GM19025 (cell line): ENCODE measurements around the gene POFUT2.
"Not testable (repeated sequence)": the region's sequence is repeated elsewhere in the genome, so short reads cannot be mapped to it uniquely, and the experiment has no call there.

Experiments used
- ATAC-seq: cut with Tn5 transposase; IDR thresholded peaks from one replicate; pipeline ENCODE4 v1.9.1; 2021; ENCODE audit warnings: mild to moderate bottlenecking, low read depth, moderate library complexity; ENCODE audit not compliant: unreplicated experiment

The POFUT2 gene

DNA sequence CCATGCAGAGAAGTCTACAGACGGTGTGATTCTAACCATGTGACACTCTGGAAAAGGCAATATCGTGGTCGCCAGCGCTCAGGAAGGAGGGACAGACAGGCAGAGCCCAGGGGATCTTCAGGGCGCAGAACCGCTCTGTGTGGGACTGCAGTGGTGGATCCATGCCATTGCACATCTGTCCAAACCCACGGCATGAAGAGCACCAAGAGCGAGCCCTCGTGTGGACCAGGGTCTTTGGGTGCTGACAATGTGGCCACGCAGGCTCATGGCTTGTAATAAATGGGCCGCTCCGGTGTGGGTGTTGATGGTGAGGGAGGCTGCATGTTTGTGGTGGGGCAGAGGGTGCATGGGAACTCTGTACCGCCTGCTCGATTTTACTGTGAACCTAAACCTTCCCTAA, 25.3 kb upstream of the POFUT2 start:
- ATAC-seq, result no peak

GRCh38 chr21:45312296-45312695, 24.6 kb upstream of the POFUT2 start:
- no peak for ATAC-seq

GRCh38 chr21:45310459-45310858, 22.8 kb upstream of the POFUT2 start:
- ATAC-seq, result no peak

- no peak for ATAC-seq
These were observed 22.3 kb upstream of the POFUT2 start for GRCh38 chr21:45309987-45310381.

GRCh38 chr21:45309069-45309986, 21.6 kb upstream of the POFUT2 start:
- no peak for ATAC-seq

GRCh38 chr21:45308194-45309068, 20.7 kb upstream of the POFUT2 start:
- ATAC-seq, result no peak

DNA sequence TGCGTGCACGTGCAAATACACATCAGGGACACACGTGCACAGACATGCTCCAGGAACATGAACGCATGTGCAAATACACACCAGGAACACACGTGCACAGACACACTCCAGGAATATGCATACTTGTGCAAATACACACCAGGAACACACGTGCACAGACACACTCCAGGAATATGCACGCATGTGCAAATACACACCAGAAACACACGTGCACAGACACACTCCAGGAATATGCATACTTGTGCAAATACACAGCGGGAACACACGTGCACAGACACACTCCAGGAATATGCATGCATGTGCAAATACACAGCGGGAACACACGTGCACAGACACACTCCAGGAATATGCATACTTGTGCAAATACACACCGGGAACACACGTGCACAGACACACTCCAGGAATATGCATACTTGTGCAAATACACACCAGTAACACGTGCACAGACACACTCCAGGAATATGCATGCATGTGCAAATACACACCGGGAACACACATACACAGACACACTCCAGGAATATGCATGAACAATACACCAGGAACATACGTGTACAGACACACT, 20.0 kb upstream of the POFUT2 start:
- ATAC-seq, result not testable (repeated sequence)

GRCh38 chr21:45306832-45307571, 19.3 kb upstream of the POFUT2 start:
- no peak for ATAC-seq

DNA sequence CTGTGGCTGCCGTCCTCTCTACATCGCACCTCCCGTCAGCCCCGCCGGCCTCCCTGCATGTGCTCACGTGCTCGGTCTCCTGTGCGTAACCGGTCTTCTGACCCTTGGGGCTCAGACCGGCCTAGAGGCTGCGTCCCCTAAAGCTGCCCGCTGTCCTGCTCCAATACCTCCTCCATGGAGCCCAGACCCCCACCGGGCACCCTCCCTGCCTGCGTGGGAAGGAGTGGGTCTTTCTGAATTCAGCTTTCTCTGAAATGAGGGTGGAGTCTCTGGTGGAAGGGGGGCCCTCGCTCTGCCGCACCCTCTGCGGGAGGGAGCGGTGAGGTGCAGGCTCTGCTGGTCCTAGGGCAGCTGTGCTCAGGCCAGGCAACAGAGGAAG, 18.7 kb upstream of the POFUT2 start:
- no peak for ATAC-seq

- ATAC-seq, result no peak
These were observed 18.1 kb upstream of the POFUT2 start for GRCh38 chr21:45305836-45306235.

DNA sequence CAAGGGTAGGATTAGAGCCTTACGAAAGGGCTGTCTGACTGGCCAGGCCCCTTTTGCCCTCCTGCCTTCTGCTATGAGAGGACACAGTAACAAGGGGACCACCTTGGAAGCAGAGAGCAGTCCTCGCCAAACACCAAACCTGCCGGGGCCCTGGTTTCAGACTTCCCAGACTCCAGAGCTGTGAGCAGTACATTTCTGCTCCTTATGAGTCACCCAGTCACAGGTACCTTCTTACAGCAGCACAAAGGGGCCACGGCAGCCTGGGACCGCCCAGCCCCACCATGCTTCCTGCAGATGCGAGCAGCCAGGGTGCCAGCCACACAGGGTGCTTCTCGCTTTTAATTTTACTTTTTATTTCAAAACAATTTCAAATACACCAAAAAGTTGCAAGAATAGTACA, 17.2 kb upstream of the POFUT2 start:
- ATAC-seq, result no peak

DNA sequence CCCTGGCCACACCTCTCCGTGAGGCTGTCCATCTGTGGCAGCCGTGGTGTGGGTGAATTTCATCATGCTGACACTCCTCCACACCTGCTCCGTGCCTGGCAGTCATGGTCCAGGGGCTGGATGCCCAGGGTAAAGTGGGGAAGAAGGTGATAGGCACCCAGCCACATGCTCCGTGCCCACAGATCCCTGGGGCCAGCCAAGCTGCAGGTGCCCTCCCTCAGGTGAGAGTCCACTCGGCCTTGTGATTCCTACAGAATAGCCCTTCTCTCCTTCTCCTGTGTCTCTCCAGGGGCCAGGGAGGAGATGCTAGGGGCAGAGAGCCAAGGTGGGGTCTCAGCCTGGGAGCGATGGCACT, 16.8 kb upstream of the POFUT2 start:
- no peak for ATAC-seq

DNA sequence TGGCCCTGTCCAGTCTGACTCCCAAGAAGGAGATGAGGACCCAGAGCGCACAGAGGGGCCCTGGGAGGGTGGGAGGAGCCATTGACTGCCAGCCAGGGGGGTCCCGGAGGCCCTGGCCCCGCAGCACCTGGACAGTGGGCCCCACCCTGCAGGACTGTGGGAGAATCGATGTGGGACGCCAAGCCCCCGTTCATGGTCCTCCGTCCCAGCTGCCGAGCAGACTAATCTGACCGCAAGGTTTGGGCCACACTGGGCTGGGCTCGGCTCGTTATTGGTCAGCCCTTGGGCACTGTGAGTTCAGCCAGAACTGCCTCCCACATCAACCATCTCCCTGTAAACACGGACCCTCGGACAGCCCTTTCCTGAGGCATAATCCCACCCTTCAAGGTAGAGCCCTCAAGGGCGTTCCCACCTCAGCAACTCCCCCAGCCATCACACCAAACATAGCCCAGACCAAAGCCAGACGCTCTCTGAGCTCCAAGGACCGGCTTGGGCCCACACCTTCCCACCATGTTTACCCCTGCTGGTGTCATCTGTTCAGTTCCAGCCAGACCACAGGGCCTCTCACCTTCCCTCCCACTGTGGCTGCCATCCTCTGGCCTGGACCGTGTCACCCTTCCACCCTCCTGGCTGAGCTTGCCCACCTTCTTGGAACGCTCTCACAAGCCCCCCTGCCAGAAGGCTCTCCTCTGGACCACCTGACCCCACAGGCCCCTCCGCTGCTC, 16.2 kb upstream of the POFUT2 start:
- ATAC-seq, result no peak

- ATAC-seq, result no peak
These were observed 15.5 kb upstream of the POFUT2 start for GRCh38 chr21:45303091-45303615.

DNA sequence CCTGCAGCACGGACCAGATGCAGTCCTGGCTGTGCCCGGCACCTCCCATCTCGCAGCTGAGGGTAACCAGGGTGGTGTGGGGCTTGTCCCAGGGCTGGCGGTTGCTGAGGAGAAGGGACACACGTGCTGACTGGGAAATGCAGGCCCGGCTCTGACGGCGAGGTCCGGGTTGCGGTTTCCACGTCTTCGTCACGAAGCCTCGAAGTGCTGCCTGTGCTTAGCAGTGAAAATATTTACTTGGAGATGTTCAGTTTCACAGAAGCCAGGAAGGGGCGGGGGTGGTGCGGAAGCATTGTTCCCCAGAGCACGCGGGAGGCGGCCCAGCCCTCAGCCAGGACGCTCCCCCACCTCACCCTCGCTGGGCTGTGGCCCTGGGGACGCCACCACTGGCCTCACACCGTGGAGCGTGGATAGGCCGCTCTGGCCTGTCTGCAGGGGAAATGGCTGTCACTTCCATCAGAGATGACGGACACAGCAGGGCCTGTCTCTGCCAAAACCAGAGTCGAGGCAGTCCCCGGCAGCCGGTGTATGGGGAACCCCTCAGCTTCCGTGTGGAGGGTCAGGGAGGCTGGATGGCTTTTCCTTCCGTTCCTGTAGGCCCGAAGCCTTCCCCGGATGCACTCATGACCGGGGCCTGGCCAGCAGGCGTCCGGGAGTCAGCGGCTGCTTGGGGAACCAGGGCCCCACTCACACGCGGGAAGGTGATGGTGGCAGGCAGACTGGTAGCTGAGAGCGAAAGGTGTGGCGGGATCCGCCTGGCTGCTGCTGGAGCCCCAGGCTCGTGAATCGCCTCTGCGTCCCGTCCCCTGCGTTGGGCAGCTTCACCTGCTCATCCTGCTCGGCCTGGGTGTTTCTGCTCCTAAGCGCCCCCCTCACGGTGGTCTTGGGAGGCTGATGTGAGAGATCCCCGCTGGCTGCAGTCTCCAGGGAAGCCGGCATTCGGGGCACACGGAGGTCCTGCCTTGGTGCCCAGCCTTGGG, 14.7 kb upstream of the POFUT2 start:
- no peak for ATAC-seq

DNA sequence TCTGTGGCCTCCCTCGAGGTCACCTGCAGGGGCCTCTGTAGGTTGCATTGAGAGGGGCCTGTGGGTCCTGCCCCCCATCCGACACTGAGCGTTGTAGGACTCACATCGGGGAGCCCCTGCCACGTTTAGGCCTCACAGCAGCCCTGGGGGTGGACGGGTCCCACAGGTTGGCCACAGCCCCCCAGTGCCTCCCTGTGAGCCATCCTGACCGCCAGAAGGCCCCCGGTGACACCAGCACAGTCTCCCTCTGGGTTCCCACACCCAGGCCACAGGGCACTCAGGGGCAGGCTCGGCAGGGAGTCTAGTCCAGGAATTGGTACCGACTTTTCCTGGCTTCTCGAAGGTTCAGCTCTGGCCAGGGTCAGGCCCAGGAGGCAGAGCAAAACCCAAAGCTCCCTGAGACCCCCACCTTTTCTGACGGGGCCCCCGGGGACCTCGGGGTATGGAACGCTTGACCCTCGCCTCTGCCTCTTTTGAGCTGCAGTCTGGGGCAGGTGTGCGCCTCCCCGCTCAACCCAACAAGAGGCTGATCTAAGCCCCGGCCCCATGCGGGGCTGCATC, 13.9 kb upstream of the POFUT2 start:
- ATAC-seq, result no peak

GRCh38 chr21:45300786-45301520, 13.3 kb upstream of the POFUT2 start:
- no peak for ATAC-seq
